Activated CD4-positive, CD25-positive, alpha-beta regulatory T cell (primary cell): ENCODE results near the gene SCTR.

ENCODE experiments used
- DNase-seq, 4 experiments: peaks; one replicate each; lab custom pipeline; 2025; lab: John Stamatoyannopoulos, UW

The SCTR gene

DNA sequence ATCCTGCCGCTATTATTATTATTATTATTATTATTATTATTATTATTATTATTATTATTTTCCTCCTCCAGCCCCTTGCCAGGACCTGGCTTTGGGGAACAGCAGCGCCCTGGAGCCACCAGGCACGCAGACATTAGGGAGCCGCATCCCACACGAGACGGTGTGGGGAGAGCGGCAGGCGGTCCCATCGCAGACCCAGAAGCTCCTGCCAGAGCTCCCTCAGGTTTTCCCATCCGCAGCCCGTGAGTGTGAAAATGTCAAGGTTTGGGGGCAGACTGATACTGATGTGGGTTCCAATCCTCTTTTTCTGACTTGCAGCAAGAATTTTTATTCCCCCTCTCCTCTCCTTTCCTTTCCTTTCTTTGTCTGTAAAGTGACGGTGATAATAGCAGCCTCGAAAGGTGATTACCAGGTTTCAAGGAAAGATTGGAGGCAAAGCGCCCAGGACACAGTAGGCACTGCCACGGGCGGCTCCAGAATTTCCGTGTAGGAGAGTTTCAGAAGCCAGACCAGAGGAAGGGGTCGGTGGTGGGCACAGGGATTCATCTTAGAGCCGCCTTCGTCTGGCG is 816 bp downstream of the SCTR start:
- no peak for DNase-seq

DNA sequence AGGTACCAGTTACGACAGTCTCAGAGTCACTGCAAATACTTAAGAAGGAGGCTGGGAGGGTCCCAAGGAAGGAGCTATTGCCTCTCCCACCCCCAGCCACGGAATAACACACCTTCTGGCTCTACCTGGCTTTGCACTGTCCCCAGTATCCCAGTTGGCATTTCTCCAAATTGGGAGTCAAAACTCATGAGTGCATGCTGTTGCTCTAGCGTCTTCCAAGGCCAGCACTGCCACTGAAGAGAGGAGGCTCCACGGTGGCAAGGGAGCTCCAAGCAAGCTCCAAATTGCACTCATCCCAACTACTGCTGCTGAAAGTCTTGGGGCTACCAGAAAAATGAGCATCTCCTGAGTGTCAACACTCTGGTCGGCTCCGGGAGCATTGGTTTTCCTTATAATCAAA is 1.6 kb downstream of the SCTR start:
- no peak for DNase-seq

DNA sequence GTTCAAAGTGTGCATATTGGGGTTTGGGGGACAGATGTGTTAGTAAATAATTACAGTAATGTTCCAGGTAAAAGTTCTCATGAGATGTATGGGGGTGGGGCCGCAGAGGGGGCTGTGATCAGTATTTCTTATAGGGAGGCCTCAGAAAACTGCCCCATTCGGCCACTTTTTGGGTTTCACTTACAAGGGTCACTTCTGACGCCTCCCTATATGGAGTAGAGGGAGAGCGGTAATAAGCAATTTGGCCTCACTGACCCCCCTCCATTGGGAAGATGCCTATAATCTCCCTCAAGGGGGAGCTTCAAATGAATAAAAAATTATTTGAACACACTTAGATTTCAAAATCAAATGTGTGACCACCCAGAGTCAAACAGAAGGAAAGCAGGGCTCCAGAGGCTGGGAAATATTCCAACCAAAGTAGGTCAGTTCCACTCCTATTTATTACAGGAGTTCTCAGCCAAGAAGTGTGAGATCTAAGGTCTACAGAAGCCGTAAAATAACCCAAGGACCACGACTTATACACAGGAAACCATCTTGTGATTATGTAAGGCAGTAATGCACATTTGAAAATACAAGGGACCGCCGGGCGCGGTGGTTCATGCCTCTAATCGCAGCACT is 2.7 kb downstream of the SCTR start:
- no peak for DNase-seq

DNA sequence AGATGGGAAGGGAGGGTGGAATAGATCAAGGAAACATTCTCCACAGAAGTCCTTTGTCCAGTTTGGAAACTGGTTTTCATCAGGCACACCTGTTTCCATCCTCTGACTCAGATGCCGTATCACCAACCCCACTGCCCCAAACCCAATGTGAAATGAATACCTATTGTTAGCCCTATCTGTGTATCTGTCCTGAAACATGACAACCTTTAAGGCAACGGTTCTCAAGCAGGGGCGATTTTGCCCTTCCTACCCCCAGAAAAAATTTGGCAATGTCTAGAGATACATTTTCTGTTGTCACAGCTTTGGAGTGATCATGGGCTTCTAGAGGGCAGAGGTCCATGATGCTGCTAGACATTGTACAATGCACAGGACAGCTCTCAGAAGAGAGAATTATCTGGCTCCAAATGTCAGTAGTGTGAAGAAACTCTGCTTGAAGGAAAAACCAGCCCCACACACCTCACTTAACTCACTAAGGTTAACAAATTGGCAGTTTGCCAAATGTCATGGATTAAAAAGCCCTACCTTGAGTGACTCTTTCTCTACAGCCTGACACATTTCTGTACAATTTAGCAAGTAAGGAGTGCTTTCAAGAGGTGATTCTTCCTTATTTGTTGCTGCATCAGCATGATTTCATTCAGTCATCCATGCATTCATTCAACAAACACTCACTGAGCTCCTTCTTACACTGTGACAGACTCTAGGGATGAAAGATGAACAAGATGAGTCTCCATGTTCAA is 3.4 kb downstream of the SCTR start:
- DNase-seq = no peak

DNA sequence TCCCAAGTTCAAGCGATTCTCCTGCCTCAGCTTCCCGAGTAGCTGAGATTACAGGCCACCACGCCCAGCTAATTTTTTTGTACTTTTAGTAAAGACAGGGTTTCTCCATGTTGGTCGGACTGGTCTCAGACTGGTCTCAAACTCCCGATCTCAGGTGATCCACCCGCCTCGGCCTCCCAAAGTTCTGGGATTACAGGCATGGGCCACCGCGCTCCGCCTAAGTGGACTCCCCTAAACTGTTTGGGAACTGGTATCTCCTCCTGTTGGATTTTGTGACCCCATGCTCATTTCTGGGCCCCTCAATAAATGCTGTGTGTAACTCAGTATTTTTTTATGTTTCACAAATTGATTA is 5.2 kb downstream of the SCTR start:
- DNase-seq = no peak

DNA sequence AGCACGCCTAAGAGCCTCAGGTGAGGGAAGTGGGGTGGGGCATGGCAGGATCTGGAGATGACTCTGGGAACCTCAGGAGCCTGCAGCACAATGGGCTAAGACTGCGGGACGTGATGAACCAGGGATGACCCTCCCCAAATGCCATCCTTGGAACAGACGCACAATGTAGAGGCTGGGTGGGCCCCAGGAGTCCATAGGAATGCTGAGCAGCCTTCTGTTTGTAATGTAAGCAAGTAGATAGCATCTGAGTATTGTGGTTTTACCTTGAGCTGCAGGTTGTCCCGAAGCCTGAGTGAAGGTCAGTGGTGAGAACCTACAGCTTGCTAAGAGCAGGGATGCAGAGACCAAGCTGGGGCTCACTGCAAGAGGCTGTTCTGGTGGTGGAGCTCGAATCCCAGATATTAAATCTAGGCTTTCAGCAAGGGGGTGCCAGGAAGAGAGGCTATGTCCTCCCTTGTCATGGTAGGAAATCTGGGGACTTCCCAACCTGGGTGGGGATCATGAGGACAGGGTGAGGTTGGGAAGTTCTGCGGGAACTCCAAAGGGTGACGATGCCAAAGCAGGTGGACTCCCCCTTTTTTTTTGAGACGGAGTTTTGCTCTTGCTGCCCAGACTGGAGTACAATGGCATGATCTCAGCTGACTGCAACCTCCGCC is 5.8 kb downstream of the SCTR start:
- no peak for DNase-seq

DNA sequence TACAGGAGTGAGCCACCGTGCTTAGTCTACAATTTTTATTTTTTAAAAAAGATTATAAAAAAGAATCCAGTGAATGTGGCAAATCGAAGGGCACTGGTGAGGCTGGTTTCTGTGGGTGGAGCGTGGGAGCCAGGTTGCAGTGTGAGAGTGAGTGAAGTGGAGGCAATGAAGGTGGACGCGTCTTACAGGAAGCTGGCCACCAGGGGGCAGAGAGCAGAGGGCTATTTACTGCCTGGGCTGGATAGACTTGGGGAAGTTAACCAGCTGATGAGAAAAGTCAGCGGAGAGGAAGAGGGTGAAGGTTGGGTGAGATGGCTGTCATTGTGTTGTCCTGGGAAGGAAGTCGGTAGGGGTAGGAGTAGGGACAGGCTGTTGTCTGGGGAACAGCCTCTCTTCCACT is 6.8 kb downstream of the SCTR start:
- peak in 1 of 4 experiments; percentile 2 for DNase-seq

DNA sequence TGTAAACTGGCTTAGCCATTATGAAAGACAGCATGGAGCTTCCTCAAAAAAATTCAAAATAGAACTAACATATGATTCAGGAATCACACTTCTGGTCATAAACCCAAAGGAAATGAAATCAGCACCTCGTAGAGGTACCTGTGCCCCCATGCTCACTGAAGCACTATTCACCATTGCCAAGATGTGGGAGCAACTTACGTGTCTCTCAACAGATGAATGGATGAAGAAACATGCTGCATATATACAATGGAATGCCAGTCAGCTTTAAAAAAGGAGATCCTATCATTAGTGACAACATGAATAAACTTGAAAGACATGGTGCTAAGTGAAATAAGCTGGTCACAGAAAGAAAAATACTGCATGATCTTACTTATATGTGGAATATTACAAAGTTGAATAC is 8.2 kb downstream of the SCTR start:
- no peak for DNase-seq

DNA sequence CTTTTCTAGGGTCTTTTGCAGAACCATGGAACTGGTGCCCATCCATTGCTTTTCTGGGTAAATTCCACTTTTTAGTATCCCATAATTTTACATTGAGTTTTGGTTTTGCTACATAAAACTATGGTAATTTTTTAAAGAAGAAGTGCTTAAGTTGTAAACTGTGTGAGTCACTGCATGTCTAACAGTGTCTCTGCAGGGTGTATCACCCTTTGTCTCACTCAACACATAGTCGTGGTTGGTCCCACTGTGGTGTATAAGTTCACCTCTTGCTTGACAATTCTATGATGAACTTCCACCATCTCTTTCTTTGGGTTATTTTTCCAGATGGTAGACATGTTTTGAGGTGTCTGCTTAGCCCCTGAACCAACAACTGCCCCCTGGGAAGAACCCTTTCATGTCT is 10.5 kb downstream of the SCTR start:
- DNase-seq = no peak

DNA sequence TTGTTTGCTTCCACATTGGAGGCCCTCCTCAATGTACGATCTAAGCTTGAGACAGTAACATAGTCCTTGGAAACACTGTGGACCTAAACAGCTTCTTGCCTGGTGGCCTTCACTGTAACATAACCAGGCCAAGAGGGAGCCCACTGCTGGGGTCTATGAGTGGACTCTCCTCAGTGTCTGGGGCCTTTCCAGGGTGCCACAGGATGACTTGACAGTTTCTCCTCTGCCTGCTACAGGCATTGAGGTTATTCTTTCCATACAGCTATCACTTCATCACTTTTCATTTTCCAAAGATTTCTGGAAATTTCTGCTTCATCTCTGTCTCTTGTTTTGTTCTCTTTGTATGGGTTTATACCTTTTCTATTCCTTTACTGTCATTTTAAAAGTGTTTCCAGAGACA is 11.3 kb downstream of the SCTR start:
- no peak for DNase-seq

DNA sequence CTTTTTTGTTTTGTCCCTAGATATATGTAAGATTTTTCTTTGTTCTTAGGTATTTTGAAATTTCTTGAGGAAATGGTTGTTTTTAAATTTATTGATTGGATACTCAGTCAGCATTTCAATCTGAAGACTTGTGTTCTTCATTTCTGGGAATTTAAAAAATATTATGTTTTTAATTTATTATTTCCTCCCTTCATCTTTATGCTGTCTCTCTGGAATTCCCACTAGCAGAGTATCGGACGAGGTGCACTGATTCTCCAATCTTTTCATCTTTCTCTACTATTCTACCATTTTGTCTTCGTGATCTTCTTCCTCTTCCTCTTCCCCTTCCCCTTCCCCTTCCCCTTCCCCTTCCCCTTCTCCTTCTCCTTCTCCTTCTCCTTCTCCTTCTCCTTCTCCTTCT is 12.3 kb downstream of the SCTR start:
- DNase-seq = no peak

DNA sequence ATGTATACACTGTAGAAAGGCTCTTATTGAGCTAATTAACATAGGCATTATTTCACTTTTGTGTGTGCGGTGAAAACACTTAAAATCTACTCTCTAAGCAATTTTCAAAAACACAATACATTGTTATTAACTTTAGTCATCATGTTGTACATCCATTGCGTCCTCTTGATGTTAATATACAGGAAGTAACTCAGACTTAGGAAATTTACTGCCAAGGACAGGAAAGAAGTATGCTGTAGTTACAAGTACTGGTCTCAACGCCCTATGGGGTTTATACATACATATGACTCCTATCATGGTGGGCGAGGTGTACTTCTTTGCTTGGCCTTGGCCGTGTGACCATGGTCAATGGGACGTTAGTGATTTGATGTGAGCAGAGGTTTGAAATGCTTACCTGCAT is 15.5 kb downstream of the SCTR start:
- DNase-seq = no peak

DNA sequence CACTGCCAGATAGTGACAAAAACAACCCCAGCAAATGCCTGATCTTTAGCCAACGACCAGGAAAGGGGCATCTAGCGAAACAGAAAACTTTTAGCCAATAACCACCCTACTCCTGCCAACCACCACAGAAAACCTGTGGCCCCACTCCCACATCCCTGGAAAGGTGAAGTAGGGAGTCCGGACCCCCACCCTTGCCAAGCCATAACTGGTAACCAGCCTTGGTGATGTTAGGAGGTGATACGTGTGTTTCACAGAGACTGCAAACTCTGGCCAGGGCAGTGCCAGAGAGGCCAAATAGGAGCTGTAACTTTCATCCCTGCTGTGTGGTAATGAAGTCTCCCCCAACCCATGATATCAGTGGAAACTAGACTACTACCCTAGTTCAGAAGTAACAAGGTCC is 27.6 kb downstream of the SCTR start:
- DNase-seq = no peak

DNA sequence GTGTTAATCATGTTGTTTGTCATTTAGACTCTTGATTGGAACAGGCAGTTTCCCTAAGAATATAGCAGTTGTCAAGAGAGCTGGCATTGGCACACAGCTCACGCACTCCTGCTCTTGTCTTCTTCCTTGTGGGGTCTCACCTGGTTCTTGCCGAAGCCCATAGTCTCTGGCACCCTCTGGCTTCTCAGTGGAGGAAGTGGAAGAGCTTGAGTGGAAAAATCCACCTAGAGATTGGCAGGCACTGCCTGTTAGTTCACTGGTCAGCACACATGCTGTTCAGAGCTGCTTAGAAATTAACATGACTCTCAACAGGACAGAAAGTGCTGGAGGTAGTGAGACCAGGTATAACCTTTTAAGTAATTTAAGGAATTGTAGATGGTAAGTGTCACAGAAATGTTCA is 28.3 kb downstream of the SCTR start:
- no peak for DNase-seq

DNA sequence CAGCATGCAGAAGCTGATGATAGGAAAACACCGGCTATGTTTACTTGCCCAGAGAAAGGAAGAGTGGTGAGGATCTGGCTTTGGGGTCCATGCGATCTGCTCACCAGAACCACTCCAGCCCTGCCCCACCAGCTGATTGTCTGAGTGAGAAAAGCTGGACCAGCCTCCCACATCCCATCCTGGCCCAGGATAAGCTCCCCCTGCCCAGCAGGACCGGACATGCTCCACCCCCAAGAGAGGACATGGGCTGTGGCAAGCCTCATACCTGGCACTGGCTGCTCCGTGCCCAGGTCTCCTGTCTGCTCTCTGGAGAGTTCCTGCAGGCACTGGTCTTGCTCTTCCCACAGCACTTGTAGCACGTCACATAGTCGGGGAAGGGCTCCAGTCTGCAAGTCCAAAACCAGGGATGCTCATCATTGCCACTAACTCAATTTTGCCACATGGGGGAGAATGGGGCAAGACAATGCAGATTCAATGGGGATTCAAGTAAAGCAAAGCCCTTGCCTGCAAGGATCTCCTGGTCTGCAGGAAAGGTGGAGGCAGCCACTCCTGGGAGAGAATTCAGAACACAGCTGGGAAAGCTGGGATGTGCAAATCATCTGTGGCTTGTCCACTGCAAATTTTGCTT is 30.0 kb downstream of the SCTR start:
- no peak for DNase-seq

DNA sequence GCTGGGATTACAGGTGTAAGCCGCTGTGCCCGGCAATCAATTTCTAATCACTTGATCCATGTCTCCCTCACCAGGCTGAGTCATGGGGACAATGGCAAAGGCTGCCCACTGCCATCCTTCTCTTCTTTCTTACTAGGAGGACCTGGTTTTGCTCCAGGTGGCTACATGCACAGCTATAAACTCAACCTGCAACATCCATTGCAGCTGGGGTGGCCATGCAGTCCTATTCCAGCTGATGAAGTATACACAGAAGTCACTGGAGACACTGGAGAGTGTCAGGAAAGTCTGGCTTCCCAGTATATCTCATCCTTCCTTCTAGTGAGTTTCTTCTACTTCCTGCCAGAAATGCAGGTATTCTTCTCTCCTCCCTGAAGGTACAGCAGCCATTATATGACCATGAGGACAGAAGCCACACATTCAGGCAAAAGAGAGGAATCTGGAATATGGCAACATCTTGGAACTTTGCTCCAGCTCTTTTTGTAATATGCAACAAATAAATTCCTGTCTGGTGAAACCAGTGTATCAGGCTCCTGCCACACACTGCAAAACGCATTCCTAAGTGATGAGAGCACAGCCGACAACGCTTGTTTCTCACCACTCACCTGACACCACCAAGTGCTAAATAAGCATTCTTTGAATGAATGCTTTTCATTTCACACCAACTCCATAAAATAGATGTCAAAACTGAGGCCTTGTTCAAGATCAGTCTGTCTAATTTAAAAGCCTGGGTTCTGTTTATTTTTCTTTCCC is 32.3 kb downstream of the SCTR start:
- no peak for DNase-seq

DNA sequence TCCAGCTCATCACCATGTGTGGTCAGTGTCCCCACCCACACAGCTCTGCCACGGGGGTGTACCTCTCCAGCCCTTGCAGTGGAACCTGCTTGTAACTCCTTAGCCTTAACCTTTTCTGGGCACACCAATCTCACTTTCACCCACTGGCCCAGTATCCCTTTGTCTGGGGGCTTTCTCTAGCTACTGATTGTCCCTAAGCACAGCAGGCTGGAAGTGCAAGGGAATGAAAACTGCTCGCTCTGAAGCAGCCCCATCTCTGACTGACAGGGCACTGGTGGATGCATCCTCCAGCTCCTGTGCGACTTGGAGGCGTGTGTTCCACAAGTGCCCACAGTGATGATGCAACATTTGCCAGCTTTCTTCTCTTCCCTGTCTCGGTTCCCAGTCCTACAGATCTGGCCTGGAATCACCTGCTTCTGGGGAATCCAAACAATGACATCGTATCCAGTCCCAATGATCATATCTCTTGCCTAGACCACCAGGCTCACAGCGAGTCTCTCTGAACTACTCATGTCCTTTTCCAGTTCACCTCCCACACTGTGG is 33.6 kb downstream of the SCTR start:
- DNase-seq = no peak

DNA sequence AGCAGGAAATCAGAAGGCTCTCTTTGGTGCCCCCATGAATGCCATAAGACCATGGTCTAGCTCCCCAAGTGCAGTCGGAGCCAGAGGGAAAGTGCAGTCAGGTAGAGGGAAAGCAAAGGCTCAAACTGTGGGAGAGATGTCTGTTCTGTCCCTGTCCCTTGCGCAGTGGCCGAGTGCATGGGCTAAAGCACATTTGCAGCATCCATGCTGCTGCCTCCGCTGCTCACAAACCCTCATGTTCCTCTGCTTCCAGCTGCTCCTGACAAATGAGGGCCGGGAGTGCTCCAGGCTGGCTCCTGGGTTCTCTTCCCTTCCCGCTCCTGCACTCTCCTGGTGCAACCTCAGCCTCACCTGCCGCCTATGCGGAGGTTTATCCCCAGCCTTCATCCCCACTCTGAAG is 34.2 kb downstream of the SCTR start:
- DNase-seq = no peak

DNA sequence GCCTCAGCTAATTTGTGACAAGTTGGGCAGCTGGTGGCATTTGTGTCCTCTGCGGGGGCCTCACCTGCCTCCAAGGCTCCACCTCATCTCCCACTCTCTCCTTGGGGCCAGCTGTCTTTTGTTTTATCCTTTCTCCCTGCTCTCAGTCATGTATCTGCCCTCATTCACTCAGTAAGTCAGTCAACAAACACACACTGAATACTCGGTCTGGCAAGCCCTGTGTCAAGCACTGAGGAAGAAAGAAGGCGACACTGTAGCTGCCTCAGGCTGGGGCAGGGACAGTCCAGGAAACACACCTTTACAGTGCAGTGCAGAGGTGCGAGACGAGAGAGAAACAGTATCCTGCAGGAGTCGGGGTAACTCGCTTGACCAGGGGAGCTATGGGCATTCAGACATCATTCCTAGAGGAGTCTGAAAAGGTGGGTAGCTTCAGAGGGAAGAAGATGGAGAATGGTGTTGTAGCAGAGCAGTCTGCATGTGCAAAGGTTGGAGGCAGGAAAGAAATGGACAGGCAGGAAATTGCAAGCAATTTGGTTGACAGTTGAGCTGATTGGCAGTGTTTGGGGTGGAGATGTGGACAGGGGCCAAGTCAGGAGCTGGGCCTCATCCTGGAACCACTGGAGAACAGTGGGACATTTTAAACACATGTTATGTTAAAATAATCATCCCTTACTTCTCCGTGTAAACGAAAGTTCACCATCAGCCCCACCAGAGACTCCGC is 34.9 kb downstream of the SCTR start:
- DNase-seq = no peak

DNA sequence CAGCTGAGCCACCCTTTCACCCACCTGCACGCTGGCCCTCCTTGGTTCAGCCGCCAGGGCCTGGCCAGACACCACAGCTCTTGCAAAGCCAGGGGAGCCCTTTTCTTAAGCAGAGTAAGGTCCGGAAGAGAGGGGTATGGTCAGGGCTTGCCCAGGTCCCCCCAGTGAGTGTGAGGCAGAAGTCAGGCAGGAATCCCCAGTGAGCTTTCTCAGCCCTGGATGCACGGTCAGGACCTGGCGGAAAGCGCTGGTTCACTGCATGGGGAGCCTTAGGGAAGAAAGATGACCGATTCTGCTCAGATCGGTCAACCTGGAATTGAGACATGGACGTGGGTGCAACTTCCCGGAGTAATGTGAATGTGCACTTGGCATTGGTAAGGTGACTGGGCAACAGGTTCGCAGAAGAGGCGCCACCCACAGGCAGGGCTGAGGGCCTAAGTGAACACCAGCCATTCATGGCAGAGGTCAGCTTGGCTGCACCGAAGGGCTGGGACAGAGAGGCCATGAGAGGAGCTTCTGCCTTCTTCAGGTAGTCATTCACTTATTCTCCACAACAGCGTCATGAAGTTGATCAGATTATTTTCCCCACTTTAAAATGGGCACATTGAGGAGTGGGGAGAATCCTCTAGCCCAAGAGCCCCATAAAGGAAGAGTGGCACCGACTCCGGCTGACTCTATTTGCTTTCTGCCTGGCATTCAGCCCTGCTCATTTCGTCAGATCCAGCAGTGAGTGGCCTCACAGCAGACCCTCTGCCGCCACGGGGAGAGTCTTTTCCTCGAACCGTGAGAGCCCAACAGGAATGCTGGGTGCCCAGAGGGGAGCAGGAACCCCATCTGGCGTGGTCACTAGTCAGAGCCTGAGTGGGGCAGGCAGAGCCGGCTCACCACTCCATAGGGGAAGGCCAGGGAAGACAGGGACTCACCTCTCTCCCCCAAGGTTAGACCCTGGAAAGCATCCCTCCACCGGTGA is 35.8 kb downstream of the SCTR start:
- no peak for DNase-seq
